ENCODE data around the gene IRF2. TPM values are rescaled to one million over a fixed set of nuclear protein-coding genes. Genes with fewer than 3 reads are reported as not detected.

IRF2 gene
- total and polyA plus RNA-seq, 2 experiments from 2014 or later = 4.0 to 12.0 TPM

DNA sequence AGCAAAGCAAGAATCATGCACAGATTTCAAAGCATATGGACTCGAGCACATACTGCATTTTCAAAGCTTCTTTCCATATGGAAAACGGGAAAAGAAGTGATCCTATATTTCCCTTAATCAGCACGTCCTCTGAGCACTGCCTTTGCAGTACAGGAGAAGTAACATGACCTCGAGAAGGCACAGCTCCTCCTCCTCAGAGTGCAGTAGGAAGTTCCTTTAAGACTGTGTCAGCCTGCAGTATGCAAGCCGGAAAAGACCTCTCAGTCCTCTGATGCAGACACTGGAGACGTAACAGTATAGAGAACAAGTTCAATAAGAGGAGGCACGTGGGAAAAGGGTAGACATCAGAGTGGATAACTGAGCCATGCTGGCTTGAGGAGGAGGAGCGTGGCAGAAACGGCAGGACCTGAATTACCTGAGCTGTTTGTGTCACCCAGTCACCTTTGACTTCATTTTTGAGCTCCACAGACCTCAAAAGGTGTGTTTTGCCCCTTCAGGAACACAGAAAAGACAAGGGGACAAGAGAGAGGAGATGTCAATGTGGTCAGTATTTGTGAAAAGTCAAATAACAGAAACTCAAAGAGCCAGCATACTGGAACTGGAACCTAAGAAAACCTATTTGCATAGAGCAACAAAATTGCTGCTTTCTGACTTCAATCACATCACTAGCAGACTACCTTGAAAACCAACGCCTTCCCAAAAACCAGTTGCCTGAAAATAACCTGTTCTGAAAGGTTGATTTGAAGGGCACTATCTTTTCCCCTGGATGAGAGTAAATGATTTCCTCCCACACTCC, 20.8 kb downstream of the IRF2 start:
- no peaks in the 10 kb centered on the region for H3K36me3 ChIP-seq
- no peak overlapping the region for H3K4me3 ChIP-seq
- peaks cover 7% of the 10 kb centered on the region for H3K4me1 ChIP-seq (ENCODE audit: low read depth)
- H3K27ac ChIP-seq = no peak overlapping the region
- peak; percentile 22 to 82 for DNase-seq (ENCODE audit: low read depth in 1 of 2, low spot score in 1 of 2)
- H3K27me3 ChIP-seq = no peaks in the 10 kb centered on the region
- TF ChIP-seq, protein P1, sequence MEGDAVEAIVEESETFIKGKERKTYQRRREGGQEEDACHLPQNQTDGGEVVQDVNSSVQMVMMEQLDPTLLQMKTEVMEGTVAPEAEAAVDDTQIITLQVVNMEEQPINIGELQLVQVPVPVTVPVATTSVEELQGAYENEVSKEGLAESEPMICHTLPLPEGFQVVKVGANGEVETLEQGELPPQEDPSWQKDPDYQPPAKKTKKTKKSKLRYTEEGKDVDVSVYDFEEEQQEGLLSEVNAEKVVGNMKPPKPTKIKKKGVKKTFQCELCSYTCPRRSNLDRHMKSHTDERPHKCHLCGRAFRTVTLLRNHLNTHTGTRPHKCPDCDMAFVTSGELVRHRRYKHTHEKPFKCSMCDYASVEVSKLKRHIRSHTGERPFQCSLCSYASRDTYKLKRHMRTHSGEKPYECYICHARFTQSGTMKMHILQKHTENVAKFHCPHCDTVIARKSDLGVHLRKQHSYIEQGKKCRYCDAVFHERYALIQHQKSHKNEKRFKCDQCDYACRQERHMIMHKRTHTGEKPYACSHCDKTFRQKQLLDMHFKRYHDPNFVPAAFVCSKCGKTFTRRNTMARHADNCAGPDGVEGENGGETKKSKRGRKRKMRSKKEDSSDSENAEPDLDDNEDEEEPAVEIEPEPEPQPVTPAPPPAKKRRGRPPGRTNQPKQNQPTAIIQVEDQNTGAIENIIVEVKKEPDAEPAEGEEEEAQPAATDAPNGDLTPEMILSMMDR (IDR thresholded peaks at IDR 0.05; ENCODE audit: low read depth, low read length) = no peak
- no peaks in the 10 kb centered on the region for H3K9me3 ChIP-seq (ENCODE audit: low read depth)

DNA sequence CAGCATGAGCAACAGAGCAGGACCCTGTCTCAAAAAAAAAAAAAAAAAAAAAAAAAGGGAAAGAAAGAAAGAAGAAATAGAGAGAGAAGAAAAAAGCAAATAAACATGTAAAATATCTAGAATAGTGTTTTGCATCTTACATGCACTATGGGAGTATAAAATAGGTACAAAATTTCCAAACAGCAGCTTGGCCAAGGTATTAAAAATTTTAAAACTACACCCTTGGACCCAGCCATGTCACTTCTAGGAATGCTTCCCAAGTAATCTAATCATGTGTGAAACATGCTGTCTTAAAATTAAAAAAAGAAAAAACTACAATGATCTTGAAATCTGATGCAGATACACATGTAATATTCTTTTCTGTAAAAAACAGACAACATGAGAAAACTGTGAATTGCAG, 21.6 kb downstream of the IRF2 start:
- Histone ChIP-seq H3K36me3 (no peaks in the 10 kb centered on the region), H3K4me1 (ENCODE audit: low read depth) (peaks cover 7% of the 10 kb centered on the region), H3K27me3 (no peaks in the 10 kb centered on the region), H3K27ac (no peak overlapping the region), H3K4me3 (no peak overlapping the region), H3K9me3 (ENCODE audit: low read depth) (no peaks in the 10 kb centered on the region)
- DNase-seq (ENCODE audit: low read depth in 1 of 2, low spot score in 1 of 2) = no peak
- TF ChIP-seq, protein P1 (IDR thresholded peaks at IDR 0.05; ENCODE audit: low read depth, low read length) = no peak

DNA sequence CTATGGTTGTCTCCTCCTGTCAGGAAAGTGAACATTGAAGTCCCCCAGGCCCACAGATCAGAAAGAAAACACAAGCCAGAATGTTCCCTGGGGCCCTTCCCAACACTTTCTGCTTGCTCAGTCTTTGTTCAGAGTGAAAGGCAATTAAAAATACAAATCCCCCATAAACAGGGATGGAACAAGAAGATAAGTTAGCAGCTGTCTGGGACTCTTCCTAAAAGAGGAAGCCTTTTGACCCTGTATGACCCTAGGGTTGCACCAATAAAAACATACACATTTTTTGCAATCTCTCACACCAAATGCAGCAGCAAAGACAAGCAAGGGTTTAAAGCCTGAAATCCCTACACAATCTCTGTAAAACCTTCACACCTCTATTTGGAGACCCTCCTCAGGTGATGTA, 22.6 kb downstream of the IRF2 start:
- Histone ChIP-seq H3K4me1 (ENCODE audit: low read depth) (peaks cover 7% of the 10 kb centered on the region), H3K4me3 (no peak overlapping the region), H3K36me3 (no peaks in the 10 kb centered on the region), H3K27me3 (no peaks in the 10 kb centered on the region), H3K27ac (no peak overlapping the region), H3K9me3 (ENCODE audit: low read depth) (no peaks in the 10 kb centered on the region)
- no peak for DNase-seq (ENCODE audit: low read depth in 1 of 2, low spot score in 1 of 2)
- TF ChIP-seq, protein P1 (IDR thresholded peaks at IDR 0.05; ENCODE audit: low read depth, low read length) = no peak

DNA sequence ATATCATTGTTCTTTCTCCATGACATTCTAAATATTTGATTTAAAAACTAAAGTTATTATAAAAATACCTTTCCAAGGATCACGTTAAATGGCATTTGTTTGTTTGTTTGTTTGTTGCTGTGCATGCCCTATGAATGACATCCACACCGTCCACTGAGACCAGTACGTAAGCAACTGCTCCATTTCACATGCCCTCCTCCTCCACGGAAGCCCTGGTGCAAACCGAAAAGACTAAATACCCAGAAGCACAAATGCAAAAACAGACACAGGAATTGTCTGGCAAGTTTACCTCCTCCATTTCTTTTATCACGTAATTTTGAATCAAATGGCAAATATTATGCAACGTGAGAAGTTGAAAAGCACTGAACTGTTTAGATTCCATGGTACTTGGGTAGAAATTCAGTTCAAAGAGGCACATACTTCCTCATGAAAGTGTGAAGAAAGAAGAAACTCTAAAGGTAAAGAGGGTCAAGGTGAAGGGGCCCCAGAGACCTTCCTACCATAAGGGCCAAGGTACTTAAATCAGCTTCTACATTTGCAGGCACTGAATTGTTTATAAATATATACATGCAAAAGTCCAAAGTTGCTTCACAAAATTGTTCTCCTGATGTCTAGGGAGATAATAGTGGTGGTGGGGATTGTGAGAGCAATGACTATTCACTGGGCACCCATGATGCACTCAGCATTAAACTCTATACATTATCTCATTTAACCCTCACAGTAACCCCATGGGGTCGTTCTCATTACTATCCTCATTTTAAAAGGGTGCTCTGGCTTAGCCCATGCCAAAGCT, 23.4 kb downstream of the IRF2 start:
- DNase-seq (ENCODE audit: low read depth in 1 of 2, low spot score in 1 of 2) = no peak
- no peaks in the 10 kb centered on the region for H3K27me3 ChIP-seq
- H3K4me1 ChIP-seq (ENCODE audit: low read depth) = peaks cover 7% of the 10 kb centered on the region
- H3K27ac ChIP-seq = no peak overlapping the region
- TF ChIP-seq, protein P1 (IDR thresholded peaks at IDR 0.05; ENCODE audit: low read depth, low read length) = no peak
- no peaks in the 10 kb centered on the region for H3K9me3 ChIP-seq (ENCODE audit: low read depth)
- H3K36me3 ChIP-seq = no peaks in the 10 kb centered on the region
- no peak overlapping the region for H3K4me3 ChIP-seq

DNA sequence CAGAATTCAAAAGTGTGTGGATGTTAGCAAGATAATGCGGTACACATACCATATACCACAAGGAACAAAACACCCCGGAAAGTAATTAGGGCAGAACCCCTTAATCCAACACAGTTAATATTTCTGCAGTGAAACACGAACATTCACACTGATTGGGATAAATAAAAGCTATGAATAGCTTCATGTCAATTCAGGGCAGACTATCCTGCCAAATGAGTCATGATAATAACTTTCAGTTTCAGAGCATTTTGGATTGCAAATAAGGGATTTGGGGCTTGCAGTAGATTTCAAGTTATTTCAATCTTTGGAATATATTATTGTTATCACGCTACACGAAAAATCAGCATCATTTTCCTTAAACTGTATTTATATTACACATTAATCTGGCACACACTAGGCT, 24.3 kb downstream of the IRF2 start:
- Histone ChIP-seq H3K4me1 (ENCODE audit: low read depth) (peaks cover 7% of the 10 kb centered on the region), H3K27me3 (no peaks in the 10 kb centered on the region), H3K27ac (no peak overlapping the region), H3K4me3 (no peak overlapping the region), H3K9me3 (ENCODE audit: low read depth) (no peaks in the 10 kb centered on the region), H3K36me3 (no peaks in the 10 kb centered on the region)
- TF ChIP-seq, protein P1 (IDR thresholded peaks at IDR 0.05; ENCODE audit: low read depth, low read length) = no peak
- peak in 1 of 2 donors; percentile 65 for DNase-seq (ENCODE audit: low read depth in 1 of 2, low spot score in 1 of 2)
